GM23338 (cell line): ENCODE results near the gene ARL5B.

Experiments
- CREB1 ChIP-seq: fragments of 250-450 bp; sonication (Bioruptor Pico); IDR thresholded peaks from 2 replicates; pipeline ENCODE4 v1.5.0; 2020; ENCODE audit warnings: low read depth, mild to moderate bottlenecking, moderate library complexity
- EZH2 ChIP-seq: fragments of 200-600 bp; sonication (generic); IDR thresholded peaks from one replicate; pipeline ENCODE4 v1.8.0; 2017; ENCODE audit warnings: antibody characterized with exemption, mild to moderate bottlenecking, low read depth; ENCODE audit not compliant: unreplicated experiment
- POLR2AphosphoS5 ChIP-seq: IDR thresholded peaks from 2 replicates; pipeline ENCODE4 v1.6.1; 2016; ENCODE audit warnings: antibody characterized with exemption, low read depth
- TF ChIP-seq, protein P1 (sequence below), 2 experiments: fragments of 200-600 bp in 1 of 2; sonication (generic) in 1 of 2; conservative IDR thresholded peaks; 2 replicates each; pipeline versions ENCODE4 v1.5.1 to v1.6.1; 2016 to 2017; ENCODE audit warnings: antibody characterized with exemption in 2 of 2, low read depth in 2 of 2, mild to moderate bottlenecking in 2 of 2, moderate library complexity in 1 of 2
- TF ChIP-seq, protein P2 (sequence below): IDR thresholded peaks from one replicate; pipeline ENCODE4 v1.6.1; 2018; ENCODE audit warnings: antibody characterized with exemption; ENCODE audit not compliant: unreplicated experiment

DNA sequence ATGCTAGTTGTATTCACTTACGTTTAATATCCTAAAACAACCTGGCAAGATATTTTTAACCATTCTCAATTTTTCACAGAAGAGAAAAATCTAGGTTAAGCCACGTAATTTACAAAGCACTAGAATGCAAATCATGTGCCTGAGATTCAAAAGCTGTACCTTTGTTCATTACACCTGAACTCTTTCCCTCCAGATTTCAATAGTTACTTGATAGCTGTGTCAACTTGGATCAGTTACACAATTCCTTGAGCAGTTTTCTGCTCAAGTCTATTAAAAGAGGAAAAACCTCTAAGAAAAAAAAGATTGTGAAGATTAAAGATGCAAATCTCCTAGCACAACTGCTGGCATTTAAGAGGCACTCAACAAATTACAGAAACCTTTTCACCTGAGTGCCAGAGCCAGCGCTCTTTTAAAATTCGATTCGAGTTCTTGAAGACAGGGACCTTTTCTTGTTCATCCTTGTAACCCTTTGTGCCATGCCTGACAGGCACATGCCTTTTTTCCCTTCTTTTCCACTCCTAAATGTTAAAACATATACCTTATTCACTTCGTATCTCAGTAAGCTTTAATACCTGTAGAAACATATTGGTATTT lies 8.7 kb upstream of the ARL5B start:
- TF ChIP-seq, protein P1, sequence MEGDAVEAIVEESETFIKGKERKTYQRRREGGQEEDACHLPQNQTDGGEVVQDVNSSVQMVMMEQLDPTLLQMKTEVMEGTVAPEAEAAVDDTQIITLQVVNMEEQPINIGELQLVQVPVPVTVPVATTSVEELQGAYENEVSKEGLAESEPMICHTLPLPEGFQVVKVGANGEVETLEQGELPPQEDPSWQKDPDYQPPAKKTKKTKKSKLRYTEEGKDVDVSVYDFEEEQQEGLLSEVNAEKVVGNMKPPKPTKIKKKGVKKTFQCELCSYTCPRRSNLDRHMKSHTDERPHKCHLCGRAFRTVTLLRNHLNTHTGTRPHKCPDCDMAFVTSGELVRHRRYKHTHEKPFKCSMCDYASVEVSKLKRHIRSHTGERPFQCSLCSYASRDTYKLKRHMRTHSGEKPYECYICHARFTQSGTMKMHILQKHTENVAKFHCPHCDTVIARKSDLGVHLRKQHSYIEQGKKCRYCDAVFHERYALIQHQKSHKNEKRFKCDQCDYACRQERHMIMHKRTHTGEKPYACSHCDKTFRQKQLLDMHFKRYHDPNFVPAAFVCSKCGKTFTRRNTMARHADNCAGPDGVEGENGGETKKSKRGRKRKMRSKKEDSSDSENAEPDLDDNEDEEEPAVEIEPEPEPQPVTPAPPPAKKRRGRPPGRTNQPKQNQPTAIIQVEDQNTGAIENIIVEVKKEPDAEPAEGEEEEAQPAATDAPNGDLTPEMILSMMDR (conservative IDR thresholded peaks at IDR 0.05; ENCODE audit: low read depth in 2 of 2): no peak
- TF ChIP-seq POLR2AphosphoS5 (no peak), EZH2 (no peak), CREB1 (no peak)
- TF ChIP-seq, protein P2, sequence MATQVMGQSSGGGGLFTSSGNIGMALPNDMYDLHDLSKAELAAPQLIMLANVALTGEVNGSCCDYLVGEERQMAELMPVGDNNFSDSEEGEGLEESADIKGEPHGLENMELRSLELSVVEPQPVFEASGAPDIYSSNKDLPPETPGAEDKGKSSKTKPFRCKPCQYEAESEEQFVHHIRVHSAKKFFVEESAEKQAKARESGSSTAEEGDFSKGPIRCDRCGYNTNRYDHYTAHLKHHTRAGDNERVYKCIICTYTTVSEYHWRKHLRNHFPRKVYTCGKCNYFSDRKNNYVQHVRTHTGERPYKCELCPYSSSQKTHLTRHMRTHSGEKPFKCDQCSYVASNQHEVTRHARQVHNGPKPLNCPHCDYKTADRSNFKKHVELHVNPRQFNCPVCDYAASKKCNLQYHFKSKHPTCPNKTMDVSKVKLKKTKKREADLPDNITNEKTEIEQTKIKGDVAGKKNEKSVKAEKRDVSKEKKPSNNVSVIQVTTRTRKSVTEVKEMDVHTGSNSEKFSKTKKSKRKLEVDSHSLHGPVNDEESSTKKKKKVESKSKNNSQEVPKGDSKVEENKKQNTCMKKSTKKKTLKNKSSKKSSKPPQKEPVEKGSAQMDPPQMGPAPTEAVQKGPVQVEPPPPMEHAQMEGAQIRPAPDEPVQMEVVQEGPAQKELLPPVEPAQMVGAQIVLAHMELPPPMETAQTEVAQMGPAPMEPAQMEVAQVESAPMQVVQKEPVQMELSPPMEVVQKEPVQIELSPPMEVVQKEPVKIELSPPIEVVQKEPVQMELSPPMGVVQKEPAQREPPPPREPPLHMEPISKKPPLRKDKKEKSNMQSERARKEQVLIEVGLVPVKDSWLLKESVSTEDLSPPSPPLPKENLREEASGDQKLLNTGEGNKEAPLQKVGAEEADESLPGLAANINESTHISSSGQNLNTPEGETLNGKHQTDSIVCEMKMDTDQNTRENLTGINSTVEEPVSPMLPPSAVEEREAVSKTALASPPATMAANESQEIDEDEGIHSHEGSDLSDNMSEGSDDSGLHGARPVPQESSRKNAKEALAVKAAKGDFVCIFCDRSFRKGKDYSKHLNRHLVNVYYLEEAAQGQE: no peak
